GM13976 (cell line): ENCODE data around the gene ENTHD1.
"Not testable (repeated sequence)": the region's sequence is repeated elsewhere in the genome, so short reads cannot be mapped to it uniquely, and the experiment has no call there.

ENCODE experiments used
- DNase-seq: peaks from one replicate; pipeline ENCODE4 v3.0.0; 2012; ENCODE audit warnings: low spot score
- in situ Hi-C: fragments of 300-500 bp; cut with MboI; formaldehyde crosslinking; loops from one replicate; pipeline ENCODE4 v1.12.0; 2022; ENCODE audit warnings: low sequenced_read_pairs, mixed read lengths, inconsistent platforms; ENCODE audit not compliant: unreplicated experiment
- TF ChIP-seq, protein P1 (sequence below): IDR thresholded peaks from 2 replicates; pipeline ENCODE4 v1.5.1; 2012; ENCODE audit warnings: borderline replicate concordance, mild to moderate bottlenecking; ENCODE audit not compliant: insufficient read depth; ENCODE audit errors: extremely low read depth, missing control alignments, control extremely low read depth

The ENTHD1 gene

DNA sequence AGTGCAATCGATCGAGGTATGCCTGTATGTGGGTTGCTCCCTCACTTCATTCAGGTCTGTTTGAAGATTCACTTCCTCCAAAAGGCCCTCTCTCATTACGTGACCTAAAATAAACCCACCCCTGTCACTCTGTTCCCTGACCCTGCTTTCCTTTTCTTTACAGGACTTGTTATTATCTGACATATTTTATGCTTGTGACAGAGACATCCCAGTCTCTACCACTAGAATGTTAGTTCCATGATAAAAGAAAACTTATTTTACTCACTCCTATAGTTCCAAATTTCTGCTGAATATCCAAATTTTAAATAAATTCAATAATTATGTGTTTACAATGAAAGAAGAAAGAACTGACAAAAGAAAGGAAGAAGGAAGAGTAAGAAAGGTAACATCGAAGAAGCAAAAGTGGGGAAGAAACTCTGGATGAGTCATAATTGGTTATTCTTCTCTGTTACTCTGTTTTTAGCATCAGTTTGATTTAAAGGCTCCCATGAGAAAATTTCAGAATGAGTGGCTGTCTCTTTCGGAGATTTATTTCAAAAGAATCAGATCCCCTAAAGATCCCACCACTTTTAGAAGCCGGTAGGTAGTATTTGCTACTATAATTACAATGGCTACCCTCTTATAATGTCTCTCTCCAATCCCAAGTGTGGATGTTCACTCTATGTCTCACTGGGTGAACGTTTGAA is 33.5 kb downstream of the ENTHD1 start:
- peak; percentile 67 for DNase-seq
- TF ChIP-seq, protein P1, sequence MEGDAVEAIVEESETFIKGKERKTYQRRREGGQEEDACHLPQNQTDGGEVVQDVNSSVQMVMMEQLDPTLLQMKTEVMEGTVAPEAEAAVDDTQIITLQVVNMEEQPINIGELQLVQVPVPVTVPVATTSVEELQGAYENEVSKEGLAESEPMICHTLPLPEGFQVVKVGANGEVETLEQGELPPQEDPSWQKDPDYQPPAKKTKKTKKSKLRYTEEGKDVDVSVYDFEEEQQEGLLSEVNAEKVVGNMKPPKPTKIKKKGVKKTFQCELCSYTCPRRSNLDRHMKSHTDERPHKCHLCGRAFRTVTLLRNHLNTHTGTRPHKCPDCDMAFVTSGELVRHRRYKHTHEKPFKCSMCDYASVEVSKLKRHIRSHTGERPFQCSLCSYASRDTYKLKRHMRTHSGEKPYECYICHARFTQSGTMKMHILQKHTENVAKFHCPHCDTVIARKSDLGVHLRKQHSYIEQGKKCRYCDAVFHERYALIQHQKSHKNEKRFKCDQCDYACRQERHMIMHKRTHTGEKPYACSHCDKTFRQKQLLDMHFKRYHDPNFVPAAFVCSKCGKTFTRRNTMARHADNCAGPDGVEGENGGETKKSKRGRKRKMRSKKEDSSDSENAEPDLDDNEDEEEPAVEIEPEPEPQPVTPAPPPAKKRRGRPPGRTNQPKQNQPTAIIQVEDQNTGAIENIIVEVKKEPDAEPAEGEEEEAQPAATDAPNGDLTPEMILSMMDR = no peak
- in situ Hi-C loops = no loop called here

DNA sequence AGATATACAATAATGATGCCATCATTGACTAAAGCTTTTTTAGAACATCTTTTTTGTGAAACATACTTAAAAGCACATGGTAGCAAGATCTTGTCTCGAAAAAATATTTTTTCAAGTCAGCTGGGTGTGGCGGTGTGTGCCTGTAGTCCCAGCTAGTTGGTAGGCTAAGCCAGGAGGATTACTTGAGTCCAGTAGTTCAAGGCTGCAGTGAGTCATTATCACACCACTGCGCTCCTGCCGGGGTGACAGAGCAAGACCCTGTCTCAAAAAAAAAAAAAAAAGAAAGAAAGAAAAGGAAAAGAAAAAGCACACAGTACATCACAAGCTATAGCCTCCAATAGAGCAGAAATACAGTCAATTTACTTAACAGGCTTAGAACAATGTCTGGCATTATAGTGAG is 37.0 kb downstream of the ENTHD1 start:
- in situ Hi-C loops = no loop called here
- TF ChIP-seq, protein P1 = no peak
- DNase-seq = no peak

DNA sequence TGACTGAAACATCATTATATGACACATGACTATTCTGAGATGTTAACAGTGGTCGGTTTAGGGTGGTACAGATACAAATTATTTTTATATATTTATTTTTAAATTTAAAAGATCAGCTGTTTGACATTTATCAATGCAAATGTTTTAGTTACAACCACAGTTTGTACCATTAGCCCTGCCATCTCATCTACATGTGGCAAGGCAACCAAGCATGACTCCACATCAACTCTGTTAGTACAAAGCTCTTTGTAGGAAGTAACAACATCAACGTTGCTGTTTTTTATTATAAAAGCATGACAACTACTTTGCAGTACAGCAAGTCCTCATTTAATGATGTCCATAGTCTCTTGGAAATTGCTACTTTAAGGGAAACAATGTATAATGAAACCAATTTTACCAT is 40.8 kb downstream of the ENTHD1 start:
- in situ Hi-C loops = no loop called here
- DNase-seq = no peak
- TF ChIP-seq, protein P1 = no peak

DNA sequence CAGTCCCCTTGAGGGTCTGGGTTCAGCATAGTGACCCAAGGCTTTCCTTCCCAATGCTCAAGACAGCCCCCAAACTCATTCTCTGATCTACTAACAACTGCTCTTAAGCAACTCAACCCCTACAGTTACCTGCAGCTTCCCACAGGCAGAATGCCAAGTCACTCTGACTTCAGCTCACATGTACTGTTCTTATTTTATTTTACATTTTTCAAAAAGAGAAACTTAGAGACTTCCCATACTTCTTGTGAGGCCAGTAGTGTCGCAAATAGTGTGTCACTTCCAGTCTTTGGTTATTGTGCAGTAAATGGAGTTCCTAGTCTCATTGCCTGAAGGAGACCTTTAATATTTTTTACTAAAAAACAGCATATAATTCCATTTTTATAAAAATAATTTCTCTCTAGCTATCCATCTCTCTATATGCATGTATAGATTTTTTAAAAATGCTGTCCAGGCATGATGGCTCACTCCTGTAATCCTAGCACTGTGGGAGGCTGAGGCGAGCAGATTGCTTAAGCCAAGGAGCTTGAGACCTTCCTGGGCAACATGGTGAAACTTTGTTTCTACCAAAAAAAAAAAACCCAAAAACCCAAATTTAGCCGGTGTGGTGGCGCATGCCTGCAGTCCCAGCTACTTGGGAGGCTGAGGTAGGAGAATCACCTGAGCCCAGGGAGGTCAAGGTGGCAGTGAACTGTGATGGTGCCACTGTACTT is 41.8 kb downstream of the ENTHD1 start:
- DNase-seq = no peak
- TF ChIP-seq, protein P1 = no peak
- in situ Hi-C loops = no loop called here

DNA sequence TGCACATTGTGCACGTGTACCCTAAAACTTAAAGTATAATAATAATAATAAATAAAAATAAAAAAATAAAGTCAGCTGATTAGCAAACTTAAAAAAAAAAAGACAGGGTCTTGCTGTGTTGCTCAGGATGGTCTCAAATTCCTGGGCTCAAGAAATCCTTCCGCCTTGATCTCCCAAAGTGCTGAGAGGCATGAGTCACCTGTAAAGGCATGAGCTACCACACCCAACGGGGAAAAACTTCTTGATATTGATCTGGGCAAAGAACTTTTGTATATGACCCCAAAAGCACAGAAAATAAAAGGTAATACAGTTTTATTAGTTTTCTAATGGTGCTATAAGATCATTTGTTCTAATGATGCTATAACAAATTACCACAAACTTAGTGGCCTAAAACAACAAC is 46.1 kb downstream of the ENTHD1 start:
- TF ChIP-seq, protein P1 = no peak

DNA sequence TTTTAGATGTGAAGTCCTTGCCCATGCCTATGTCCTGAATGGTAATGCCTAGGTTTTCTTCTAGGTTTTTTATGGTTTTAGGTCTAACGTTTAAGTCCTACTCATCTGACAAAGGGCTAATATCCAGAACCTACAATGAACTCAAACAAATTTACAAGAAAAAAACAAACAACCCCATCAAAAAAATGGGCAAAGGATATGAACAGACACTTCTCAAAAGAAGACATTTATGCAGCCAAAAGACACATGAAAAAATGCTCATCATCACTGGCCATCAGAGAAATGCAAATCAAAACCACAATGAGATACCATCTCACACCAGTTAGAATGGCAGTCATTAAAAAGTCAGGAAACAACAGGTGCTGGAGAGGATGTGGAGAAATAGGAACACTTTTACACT is 47.0 kb downstream of the ENTHD1 start:
- DNase-seq, in situ Hi-C loops: not testable (repeated sequence)

More for the DNA sequence above, 46.1 kb downstream of the ENTHD1 start:
- no peak for DNase-seq
- in situ Hi-C loops = no loop called here

DNA sequence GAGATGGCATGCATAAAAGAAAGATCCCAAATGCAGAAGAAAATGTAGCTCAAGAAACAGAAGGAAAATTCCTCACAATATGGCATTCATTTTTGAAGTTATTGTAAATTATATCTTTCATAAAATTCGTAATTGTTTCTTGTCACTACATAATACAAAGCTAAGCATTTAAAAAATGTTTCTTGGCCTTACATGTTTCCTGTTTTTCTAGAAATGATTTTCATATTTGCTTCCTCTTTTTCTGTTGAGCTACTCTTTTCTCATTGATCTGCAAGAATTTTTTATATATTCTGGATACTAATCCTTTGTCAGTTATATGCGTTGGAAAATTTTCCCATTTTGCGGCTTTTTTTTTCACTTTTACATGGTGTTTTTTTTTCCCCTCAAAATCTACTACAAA is 48.0 kb downstream of the ENTHD1 start:
- in situ Hi-C loops = no loop called here
- TF ChIP-seq, protein P1 = no peak
- DNase-seq = no peak
